ENCODE measurements around the gene LTO1. TPM values are rescaled to one million over a fixed set of nuclear protein-coding genes. Genes with fewer than 3 reads are reported as not detected.

Gene LTO1
- total and polyA plus RNA-seq, 2 of the 13 experiments (the other 11 are each of a cell fraction or from before 2014, with no cell fraction given), result 11.8 to 15.0 TPM

- no peak for ATAC-seq
- intact Hi-C loops (cut with micrococcal nuclease; ENCODE audit: unreplicated experiment), result loop anchor here (10.0 kb wide), 2 partner anchors 153 to 543 kb away; no protein-coding TSS in a partner anchor
- Histone ChIP-seq H3K4me3 (replicated peaks in 1 of 3; ENCODE audit: insufficient read depth in 1 of 3, low read depth in 2 of 3, low read length in 3 of 3) (no peak overlapping the region), H3K4me2 (ENCODE audit: low read depth, low read length) (no peak overlapping the region), H3K79me2 (ENCODE audit: insufficient read depth, low read length) (peaks cover 28% of the 10 kb centered on the region), H3K9ac (ENCODE audit: insufficient read depth, low read depth, low read length) (no peak overlapping the region), H3K36me3 (replicated peaks in 1 of 2; ENCODE audit: control insufficient read depth in 1 of 2, insufficient read depth in 2 of 2, low read length in 2 of 2) (peaks cover 39 to 84% of the 10 kb centered on the region in 2 experiments), H3K27ac (ENCODE audit: extremely low read length, insufficient read depth, low read length) (no peak overlapping the region), H3K27me3 (ENCODE audit: control insufficient read depth in 1 of 2, insufficient read depth in 2 of 2, low read length in 2 of 2) (no peaks in the 10 kb centered on the region), H4K20me1 (ENCODE audit: insufficient read depth, low read length) (peaks cover 43% of the 10 kb centered on the region), H3K9me3 (ENCODE audit: low read length) (no peaks in the 10 kb centered on the region), H2AFZ (ENCODE audit: low read length) (no peak overlapping the region), H3K4me1 (ENCODE audit: insufficient read depth, low read length) (peaks cover 36% of the 10 kb centered on the region)
- in situ Hi-C loops (cut with HindIII; ENCODE audit: extremely low pct_ligation_motif_present, low pct_unique_long_range_greater_than_20kb), result loop anchor here (25.0 kb wide), 1 partner anchor 211 kb away; no protein-coding TSS in a partner anchor
- ChIA-PET POLR2A (no interaction called here), CTCF (ENCODE audit: low intra/inter-chr PET ratio, low total read pairs) (no interaction called here)
- DNase-seq (ENCODE audit: low spot score), result no peak
- FAIRE-seq, result no peak
- 95% methylated on average over 17 of the region's 28 CpGs for WGBS (ENCODE audit: low lambda C conversion rate)
- no TSS peak for BruUV-seq (replicated peaks)
- TF ChIP-seq GPN1 (CRISPR knock-in tag; IDR thresholded peaks at IDR 0.05; ENCODE audit: borderline replicate concordance), result no peak
- TF ChIP-seq ZNF484 (CRISPR knock-in tag; IDR thresholded peaks at IDR 0.05; ENCODE audit: borderline replicate concordance, low read depth), result no peak
- TF ChIP-seq HNF4G (IDR thresholded peaks at IDR 0.05; ENCODE audit: borderline replicate concordance, low read depth, low read length), result no peak
- TF ChIP-seq HNF4G (CRISPR knock-in tag; IDR thresholded peaks at IDR 0.05; ENCODE audit: borderline replicate concordance, low read depth), result no peak
- TF ChIP-seq FOSL1 (CRISPR knock-in tag; IDR thresholded peaks at IDR 0.05; ENCODE audit: borderline replicate concordance), result no peak
- TF ChIP-seq PITX1 (CRISPR knock-in tag; IDR thresholded peaks at IDR 0.05), result no peak
- TF ChIP-seq ATF7 (IDR thresholded peaks at IDR 0.05), result no peak
- TF ChIP-seq ATF7 (CRISPR knock-in tag; IDR thresholded peaks at IDR 0.05), result no peak
- TF ChIP-seq RBFOX2 (IDR thresholded peaks at IDR 0.05; ENCODE audit: low read depth, low read length), result peak; percentile 65
- TF ChIP-seq ZNF670 (CRISPR knock-in tag; IDR thresholded peaks at IDR 0.05; ENCODE audit: borderline replicate concordance), result no peak
- no peak for TF ChIP-seq ASH2L (IDR thresholded peaks at IDR 0.05; ENCODE audit: insufficient read length, low read depth, low read length)
- no peak for TF ChIP-seq U2AF2 (IDR thresholded peaks at IDR 0.05; ENCODE audit: low read depth, low read length)
- TF ChIP-seq AGO1 (IDR thresholded peaks at IDR 0.05; ENCODE audit: low read depth, low read length, poor library complexity, severe bottlenecking), result peak; percentile 78
- TF ChIP-seq ZSCAN5A (CRISPR knock-in tag; IDR thresholded peaks at IDR 0.05; ENCODE audit: borderline replicate concordance), result no peak
- no peak for TF ChIP-seq ZNF704 (CRISPR knock-in tag; IDR thresholded peaks at IDR 0.05; ENCODE audit: borderline replicate concordance)
- TF ChIP-seq SMYD3 (CRISPR knock-in tag; IDR thresholded peaks at IDR 0.05), result no peak
- 0 out of 2 replicates have a peak, but pooled peaks have one; percentile 20 for TF ChIP-seq HNRNPL (IDR thresholded peaks at IDR 0.05; ENCODE audit: low read depth, low read length)
- no peak for TF ChIP-seq ZNF414 (CRISPR knock-in tag; IDR thresholded peaks at IDR 0.05)
- peak; percentile 3 for TF ChIP-seq RBM22 (optimal IDR thresholded peaks at IDR 0.05; ENCODE audit: low read length)
- TF ChIP-seq XBP1 (CRISPR knock-in tag; IDR thresholded peaks at IDR 0.05), result no peak
- peak; percentile 20; the same call in 1 of the 2 replicates for TF ChIP-seq POLR2AphosphoS5 (IDR thresholded peaks at IDR 0.05; ENCODE audit: low read depth, low read length)
These were observed 27.2 kb downstream of the LTO1 start for GRCh38 chr11:69647761-69648497.

Data from HepG2 (cell line).